IMR-90 (cell line): ENCODE results near the gene DEFB108B. TPM values are rescaled to one million over a fixed set of nuclear protein-coding genes. Genes with fewer than 3 reads are reported as not detected.
"Not testable (repeated sequence)": the region's sequence is repeated elsewhere in the genome, so short reads cannot be mapped to it uniquely, and the experiment has no call there.

Experiments used
- ATAC-seq: fragments of 200-7000 bp; cut with Tn5 transposase; 2 replicates; pipeline ENCODE4 v1.9.1; 2020; ENCODE audit warnings: low read depth, mild to moderate bottlenecking, moderate library complexity
- BruUV-seq: library from RNA; stranded (reverse); fragments of 400-500 nt; replicated peaks from 2 replicates; lab custom pipeline; 2021; lab: Mats Ljungman, UMichigan
- CTCF ChIA-PET: fragments of 300-600 bp; formaldehyde crosslinking; extraction: SDS; loops from one replicate; lab custom pipeline; 2021; ENCODE audit warnings: antibody characterized with exemption; lab: Yijun Ruan, JAX
- POLR2A ChIA-PET: fragments of 300-600 bp; sonication (Branson Sonifier 250); formaldehyde crosslinking; loops from one replicate; lab custom pipeline; 2022; ENCODE audit warnings: antibody characterized with exemption; ENCODE audit not compliant: unreplicated experiment; lab: Charles Lee
- DNase-seq: peaks from one replicate; pipeline ENCODE4 v3.0.0; 2013
- H2AFZ ChIP-seq: replicated peaks from 2 replicates; pipeline ENCODE3; 2013; ENCODE audit warnings: low read length, mild to moderate bottlenecking; ENCODE audit not compliant: poor library complexity
- H2AK5ac ChIP-seq: 2 replicates; pipeline ENCODE4 v1.6.1; 2013; ENCODE audit warnings: low read depth, low read length, inconsistent platforms
- H2AK9ac ChIP-seq: replicated peaks from 2 replicates; pipeline ENCODE3; 2013; ENCODE audit warnings: mild to moderate bottlenecking, low read depth, low read length, moderate library complexity; ENCODE audit not compliant: poor library complexity
- H2BK120ac ChIP-seq: 2 replicates; pipeline ENCODE4 v1.6.1; 2013; ENCODE audit warnings: low read depth, low read length, inconsistent platforms
- H2BK15ac ChIP-seq: 3 replicates; pipeline ENCODE4 v1.6.1; 2013; ENCODE audit warnings: low read depth, low read length, inconsistent platforms
- H2BK20ac ChIP-seq: 2 replicates; pipeline ENCODE4 v1.6.1; 2013; ENCODE audit warnings: low read depth, mild to moderate bottlenecking, inconsistent platforms, low read length, moderate library complexity
- H2BK5ac ChIP-seq: 2 replicates; pipeline ENCODE4 v1.6.1; 2013; ENCODE audit warnings: mild to moderate bottlenecking, low read depth, low read length, inconsistent platforms; ENCODE audit not compliant: poor library complexity, severe bottlenecking
- H3K14ac ChIP-seq: replicated peaks from 2 replicates; pipeline ENCODE4 v1.6.1; 2013; ENCODE audit warnings: low read depth, low read length, inconsistent platforms
- H3K18ac ChIP-seq: 2 replicates; pipeline ENCODE4 v1.6.1; 2013; ENCODE audit warnings: low read depth, low read length, control low read depth
- H3K23ac ChIP-seq: 2 replicates; pipeline ENCODE4 v1.6.1; 2013; ENCODE audit warnings: low read depth, low read length, inconsistent platforms
- H3K27ac ChIP-seq: 2 replicates; pipeline ENCODE4 v1.5.1; 2013; ENCODE audit warnings: mild to moderate bottlenecking, control low read depth, low read length; ENCODE audit not compliant: insufficient read depth
- H3K27me3 ChIP-seq: 2 replicates; pipeline ENCODE4 v1.6.1; 2013; ENCODE audit warnings: low read length; ENCODE audit not compliant: control insufficient read depth, insufficient read depth
- H3K36me3 ChIP-seq: 2 replicates; pipeline ENCODE4 v1.6.1; 2013; ENCODE audit warnings: low read length, mixed read lengths; ENCODE audit not compliant: control insufficient read depth, insufficient read depth
- H3K4ac ChIP-seq: 2 replicates; pipeline ENCODE4 v1.6.1; 2013; ENCODE audit warnings: low read depth, low read length, inconsistent platforms
- H3K4me1 ChIP-seq: 2 replicates; pipeline ENCODE4 v1.6.1; 2013; ENCODE audit warnings: low read length, mixed read lengths; ENCODE audit not compliant: control insufficient read depth, insufficient read depth
- H3K4me2 ChIP-seq: 2 replicates; pipeline ENCODE4 v1.6.1; 2013; ENCODE audit warnings: low read depth, mild to moderate bottlenecking, control low read depth, low read length, moderate library complexity
- H3K4me3 ChIP-seq: 2 replicates; pipeline ENCODE4 v1.5.1; 2013; ENCODE audit warnings: low read depth, mild to moderate bottlenecking, control low read depth, low read length, moderate library complexity; ENCODE audit not compliant: insufficient read depth
- H3K56ac ChIP-seq: 2 replicates; pipeline ENCODE4 v1.6.1; 2013; ENCODE audit warnings: low read length, inconsistent platforms; ENCODE audit not compliant: insufficient read depth; ENCODE audit errors: extremely low read depth
- H3K79me1 ChIP-seq, 2 experiments: 2 replicates each; pipeline ENCODE4 v1.6.1; 2013; ENCODE audit warnings: low read length in 2 of 2, inconsistent platforms in 1 of 2, low read depth in 1 of 2
- H3K9ac ChIP-seq: 2 replicates; pipeline ENCODE4 v1.6.1; 2013; ENCODE audit warnings: low read depth, low read length, control low read depth
- H3K9me1 ChIP-seq: 2 replicates; pipeline ENCODE4 v1.6.1; 2013; ENCODE audit warnings: low read length, inconsistent platforms; ENCODE audit not compliant: insufficient read depth
- H3K9me3 ChIP-seq: 2 replicates; pipeline ENCODE4 v1.6.1; 2013; ENCODE audit warnings: low read length; ENCODE audit not compliant: control insufficient read depth, insufficient read depth
- H4K20me1 ChIP-seq: 2 replicates; pipeline ENCODE4 v1.6.1; 2013; ENCODE audit warnings: low read length, inconsistent platforms; ENCODE audit not compliant: insufficient read depth
- H4K5ac ChIP-seq: 2 replicates; pipeline ENCODE4 v1.6.1; 2013; ENCODE audit warnings: mild to moderate bottlenecking, low read depth, low read length, control low read depth
- H4K8ac ChIP-seq, 2 experiments: 2 replicates each; pipeline ENCODE4 v1.6.1; 2013; ENCODE audit warnings: low read depth in 2 of 2, low read length in 2 of 2, control low read depth in 1 of 2, inconsistent platforms in 1 of 2
- H4K91ac ChIP-seq: 2 replicates; pipeline ENCODE4 v1.6.1; 2013; ENCODE audit warnings: low read depth, low read length, inconsistent platforms; ENCODE audit not compliant: insufficient read depth
- CEBPB ChIP-seq: IDR thresholded peaks from 2 replicates; pipeline ENCODE4 v1.6.1; 2012; ENCODE audit warnings: low read depth, low read length, improper control_type of control experiment
- WGBS, 2 experiments: methylation state at CpG; one replicate each; pipeline versions ENCODE4 v1.1.5 to v1.1.7; 2013; ENCODE audit warnings: missing lambda C conversion rate in 2 of 2; ENCODE audit not compliant: insufficient read length in 1 of 2; ENCODE audit errors: extremely low coverage in 2 of 2; 5-methylcytosine and 5-hydroxymethylcytosine counted together
- dilution Hi-C: fragments of 300-500 bp; cut with HindIII; formaldehyde crosslinking; loops from one replicate; pipeline ENCODE4 v1.14.3; 2018; ENCODE audit warnings: low sequenced_read_pairs; ENCODE audit not compliant: unreplicated experiment
- in situ Hi-C: fragments of 300-500 bp; cut with MboI; formaldehyde crosslinking; loops from 3 replicates; pipeline ENCODE4 v1.14.3; 2019; ENCODE audit warnings: low sequenced_read_pairs, inconsistent platforms, mixed read lengths
- intact Hi-C: fragments of 100-400 bp; cut with micrococcal nuclease; formaldehyde crosslinking; loops from 2 replicates; pipeline ENCODE4 v1.10.0; 2022
- polyA plus RNA-seq, 3 experiments: library from polyadenylated mRNA; depleted of rRNA; stranded (reverse); fragments of >200 nt; gene quantifications; 2 replicates each; pipeline ENCODE4 v1.2.3, GENCODE V29; 2012; ENCODE audit warnings: low replicate concordance in 1 of 3
- total RNA-seq: library from RNA; depleted of rRNA; stranded (reverse); fragments of >200 nt; gene quantifications from 2 replicates; pipeline ENCODE4 v1.2.3, GENCODE V29; 2012

DEFB108B gene
- total and polyA plus RNA-seq, 2 of the 4 experiments (the other 2 are of a cell fraction): not detected

DNA sequence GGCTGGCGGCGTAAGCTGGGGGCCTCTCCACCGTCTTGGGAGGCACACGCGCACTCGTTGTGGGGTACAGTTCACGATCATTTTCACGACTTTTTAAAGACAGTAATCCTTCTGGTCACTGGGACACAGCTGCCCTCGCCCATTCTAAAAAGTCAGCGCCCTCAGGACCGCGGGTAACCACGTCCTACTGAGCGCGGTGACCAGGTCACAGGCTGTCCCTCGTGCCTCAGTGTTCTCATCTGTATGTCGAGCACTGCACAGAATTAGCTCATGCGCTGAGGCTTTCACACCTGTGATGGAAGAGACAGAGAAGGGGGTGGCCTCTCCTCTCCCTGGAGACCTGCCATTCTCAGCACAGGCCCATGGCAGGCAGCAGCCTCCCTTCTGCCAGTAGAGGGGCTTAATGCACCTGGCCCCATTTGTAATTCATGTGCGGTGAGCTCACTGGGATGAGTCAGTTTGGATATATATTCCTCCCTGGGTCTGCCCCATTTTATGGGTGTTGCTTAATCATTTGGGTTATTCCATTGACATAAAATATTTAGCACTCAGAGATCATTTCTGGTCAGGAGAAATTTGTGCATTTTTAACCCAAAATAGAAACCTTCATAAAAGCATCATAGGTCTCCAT, 45.1 kb upstream of the DEFB108B start:
- H3K36me3 ChIP-seq, H2AK9ac ChIP-seq, H3K4me1 ChIP-seq, CTCF ChIA-PET, dilution Hi-C loops, H3K9me1 ChIP-seq, ATAC-seq, H3K79me1 ChIP-seq, H3K27me3 ChIP-seq, H2AFZ ChIP-seq, H3K9me3 ChIP-seq, H4K20me1 ChIP-seq, intact Hi-C loops, in situ Hi-C loops, BruUV-seq: not testable (repeated sequence)
- WGBS, 2 experiments: 0% methylated on average over 6 of the region's 19 CpGs; no CpG with 5 or more reads in 1 of the 2 experiments
- Histone ChIP-seq H3K14ac (peak overlapping the region; percentile 64), H3K4me3 (peak overlapping the region; percentile 80), H4K8ac (peak overlapping the region; percentile 87 to 98), H2BK15ac (peak overlapping the region; percentile 87; the same call in 2 of the 3 replicates), H2BK20ac (0 out of 2 replicates have a peak overlapping the region, but pooled peaks have one; percentile 9), H3K27ac (peak overlapping the region; percentile 94), H4K91ac (peak overlapping the region; percentile 70), H2BK5ac (peak overlapping the region; percentile 94), H3K56ac (peak overlapping the region; percentile 38; the same call in 1 of the 2 replicates), H3K23ac (peak overlapping the region; percentile 95), H4K5ac (peak overlapping the region; percentile 93), H3K4me2 (peak overlapping the region; percentile 99), H3K9ac (peak overlapping the region; percentile 77), H3K4ac (peak overlapping the region; percentile 96), H2AK5ac (peak overlapping the region; percentile 99), H3K18ac (peak overlapping the region; percentile 91), H2BK120ac (peak overlapping the region; percentile 83)
- POLR2A ChIA-PET: interaction anchor here (0.6 kb wide), 1 partner anchor 347 kb away, joined by 3 read pairs; no protein-coding TSS in a partner anchor
- DNase-seq: peak; percentile 59
- peak; percentile 66 for TF ChIP-seq CEBPB

DNA sequence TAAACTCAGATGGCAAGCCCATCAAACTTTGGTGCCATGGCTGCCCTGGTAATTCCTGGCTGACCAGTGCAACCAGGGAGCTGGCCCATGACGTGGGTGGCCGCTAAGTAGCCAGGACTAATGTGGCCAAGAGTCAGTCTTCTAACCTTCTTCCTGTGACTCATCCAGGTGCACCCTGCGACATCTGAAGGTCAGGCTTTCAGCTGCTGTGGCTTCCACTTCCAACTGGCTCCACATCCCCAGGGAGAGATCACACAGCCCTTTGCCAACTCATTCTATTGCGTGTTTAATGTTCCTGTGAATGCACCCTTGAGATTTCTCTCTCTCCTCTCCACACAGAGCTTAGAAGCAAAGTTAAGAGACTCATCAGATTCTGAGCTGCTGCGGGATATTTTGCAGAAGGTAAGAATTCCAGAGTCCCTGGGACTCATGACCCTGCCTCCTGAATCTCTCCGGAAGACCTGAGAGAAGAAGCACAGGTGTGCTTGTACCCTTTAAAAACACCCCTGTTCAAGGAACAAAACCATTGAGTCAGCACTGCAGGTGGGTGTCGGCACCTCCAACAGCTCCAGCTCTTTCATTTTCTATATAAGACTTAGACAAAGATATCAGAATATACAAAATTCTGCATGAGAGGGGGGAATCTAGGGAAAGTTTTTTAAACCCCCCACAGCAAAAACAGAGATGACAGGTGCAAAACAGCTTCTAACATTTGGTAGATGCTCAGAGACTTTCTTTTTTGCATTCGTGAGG, 43.4 kb upstream of the DEFB108B start:
- Histone ChIP-seq H2BK120ac (peak overlapping the region; percentile 64; the same call in 1 of the 2 replicates), H4K91ac (0 out of 2 replicates have a peak overlapping the region, but pooled peaks have one; percentile 37), H2BK20ac (0 out of 2 replicates have a peak overlapping the region, but pooled peaks have one; percentile 24), H4K5ac (0 out of 2 replicates have a peak overlapping the region, but pooled peaks have one; percentile 62), H2AK5ac (peak overlapping the region; percentile 15; the same call in 1 of the 2 replicates)
- H3K23ac ChIP-seq, dilution Hi-C loops, H3K4me3 ChIP-seq, H3K18ac ChIP-seq, H3K4ac ChIP-seq, ATAC-seq, H3K4me1 ChIP-seq, H2BK15ac ChIP-seq, POLR2A ChIA-PET, H3K9me3 ChIP-seq, H2AFZ ChIP-seq, DNase-seq, intact Hi-C loops, H3K27ac ChIP-seq, BruUV-seq, CTCF ChIA-PET, H3K9ac ChIP-seq, H3K79me1 ChIP-seq, H4K8ac ChIP-seq, H2BK5ac ChIP-seq, H3K9me1 ChIP-seq, H3K27me3 ChIP-seq, in situ Hi-C loops, H3K56ac ChIP-seq, H3K14ac ChIP-seq, H4K20me1 ChIP-seq, H3K36me3 ChIP-seq, H3K4me2 ChIP-seq, H2AK9ac ChIP-seq: not testable (repeated sequence)
- no CpG with 5 or more reads among the region's 8 CpGs for WGBS, 2 experiments
